HG02938 (cell line): ENCODE data around the gene NANS.

Experiments
- ATAC-seq: cut with Tn5 transposase; IDR thresholded peaks from one replicate; pipeline ENCODE4 v1.9.1; 2021; ENCODE audit warnings: mild to moderate bottlenecking, moderate library complexity; ENCODE audit not compliant: unreplicated experiment

Gene NANS

DNA sequence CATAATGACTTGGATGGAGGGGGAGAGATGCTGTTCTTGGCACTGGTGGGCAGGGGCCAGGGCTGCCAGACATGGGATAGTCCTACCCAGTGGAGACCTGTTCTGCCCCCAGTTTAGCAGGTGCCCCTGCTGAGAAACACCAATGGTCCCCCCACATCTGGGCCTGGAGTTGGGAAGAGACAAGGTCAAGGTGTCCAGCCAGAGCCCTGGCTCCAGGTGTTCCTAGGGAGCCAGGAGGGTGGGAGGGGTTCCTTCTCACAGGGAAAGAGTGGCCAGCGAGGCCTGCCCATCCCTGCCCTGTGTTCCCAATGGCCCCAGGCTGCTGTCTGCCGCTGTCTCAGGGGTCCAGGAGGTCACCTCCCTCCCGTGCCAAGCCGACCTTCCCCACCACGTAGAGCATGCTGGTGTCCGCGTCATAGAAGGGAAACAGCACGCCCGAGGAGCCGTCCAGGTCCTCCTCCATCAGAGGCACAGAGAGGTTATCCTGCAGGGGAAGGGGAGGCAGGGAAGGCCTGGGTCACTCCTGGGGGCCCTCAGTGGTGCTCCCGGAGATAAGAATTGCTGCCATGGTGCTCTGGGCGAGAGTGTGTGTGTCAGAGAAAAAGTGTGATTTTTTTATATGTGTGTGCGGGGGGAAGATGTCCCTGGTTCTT lies 74.2 kb downstream of the NANS start:
- no peak for ATAC-seq

DNA sequence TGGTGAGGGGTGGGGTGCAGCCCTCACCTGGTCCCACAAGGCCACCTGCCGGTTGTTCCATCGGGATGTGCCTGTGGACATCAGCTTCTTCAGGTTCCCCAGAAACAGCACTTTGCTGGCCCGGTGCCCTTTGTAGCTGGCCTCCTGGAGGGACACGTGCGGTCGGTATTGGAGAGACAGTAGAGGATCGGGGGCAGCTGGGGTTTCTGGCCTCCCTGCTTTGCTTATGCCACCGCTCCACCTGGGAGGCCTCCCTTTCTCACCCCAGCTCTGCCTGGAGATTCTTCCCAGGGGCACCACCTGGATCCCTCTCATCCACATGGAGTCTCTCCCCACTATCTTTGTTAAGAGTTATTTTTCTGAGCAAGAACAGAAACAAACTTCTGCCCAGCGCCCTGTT lies 75.6 kb downstream of the NANS start:
- ATAC-seq = no peak
